Spinal cord (tissue), 10 donors: ENCODE measurements around the gene NOTCH4. TPM values are rescaled to one million over a fixed set of nuclear protein-coding genes. Genes with fewer than 3 reads are reported as not detected.
A peak's percentile ranks its signal among the peaks of the same experiment; 100 is the strongest.

Experiments used
- DNase-seq, 6 donors: peaks; one replicate each; pipeline versions ENCODE4 v3.0.0 to v3.0.0-alpha.2; 2013 to 2015; ENCODE audit warnings: low spot score in 6 of 6, low read depth in 4 of 6
- H3K27ac ChIP-seq: one replicate; pipeline ENCODE4 v1.5.1; 2013; ENCODE audit warnings: low read depth, low read length, control low read depth
- H3K27me3 ChIP-seq: one replicate; pipeline ENCODE4 v1.6.1; 2013; ENCODE audit warnings: low read length; ENCODE audit not compliant: control insufficient read depth, insufficient read depth
- H3K36me3 ChIP-seq: one replicate; pipeline ENCODE4 v1.6.1; 2013; ENCODE audit warnings: low read length; ENCODE audit not compliant: control insufficient read depth, insufficient read depth
- H3K4me1 ChIP-seq: one replicate; pipeline ENCODE4 v1.6.1; 2013; ENCODE audit warnings: low read length; ENCODE audit not compliant: control insufficient read depth, insufficient read depth
- H3K4me3 ChIP-seq: one replicate; pipeline ENCODE4 v1.5.1; 2013; ENCODE audit warnings: low read depth, low read length, control low read depth
- H3K9me3 ChIP-seq: one replicate; pipeline ENCODE4 v1.6.1; 2013; ENCODE audit warnings: low read length; ENCODE audit not compliant: control insufficient read depth, insufficient read depth
- WGBS: methylation state at CpG from one replicate; pipeline ENCODE4 v1.1.5; 2013; ENCODE audit warnings: missing lambda C conversion rate; ENCODE audit not compliant: insufficient coverage; 5-methylcytosine and 5-hydroxymethylcytosine counted together
- polyA plus RNA-seq, 2 donors: library from polyadenylated mRNA; unstranded; fragments of 120-200 nt; gene quantifications; one replicate each; pipeline ENCODE4 v1.2.1, GENCODE V29; 2013; ENCODE audit not compliant: insufficient read length in 2 of 2
- total RNA-seq, 2 donors: library from RNA; depleted of rRNA in 1 of 2; stranded (reverse); fragments of 120-200 nt in 1 of 2; fragments of >200 nt in 1 of 2; gene quantifications; one replicate each; pipeline versions ENCODE4 v1.2.3 to v1.2.4, GENCODE V29; 2013 to 2014
- donor health status: healthy.

Gene NOTCH4
- total and polyA plus RNA-seq, 4 donors: 8.5 to 31.2 (median 18.1) TPM

GRCh38 chr6:32156891-32157290 lies 67.0 kb downstream of the NOTCH4 start:
- WGBS: 100% methylated on average over 1 of the region's 9 CpGs
- peaks cover 41% of the 10 kb centered on the region for H3K36me3 ChIP-seq

DNA sequence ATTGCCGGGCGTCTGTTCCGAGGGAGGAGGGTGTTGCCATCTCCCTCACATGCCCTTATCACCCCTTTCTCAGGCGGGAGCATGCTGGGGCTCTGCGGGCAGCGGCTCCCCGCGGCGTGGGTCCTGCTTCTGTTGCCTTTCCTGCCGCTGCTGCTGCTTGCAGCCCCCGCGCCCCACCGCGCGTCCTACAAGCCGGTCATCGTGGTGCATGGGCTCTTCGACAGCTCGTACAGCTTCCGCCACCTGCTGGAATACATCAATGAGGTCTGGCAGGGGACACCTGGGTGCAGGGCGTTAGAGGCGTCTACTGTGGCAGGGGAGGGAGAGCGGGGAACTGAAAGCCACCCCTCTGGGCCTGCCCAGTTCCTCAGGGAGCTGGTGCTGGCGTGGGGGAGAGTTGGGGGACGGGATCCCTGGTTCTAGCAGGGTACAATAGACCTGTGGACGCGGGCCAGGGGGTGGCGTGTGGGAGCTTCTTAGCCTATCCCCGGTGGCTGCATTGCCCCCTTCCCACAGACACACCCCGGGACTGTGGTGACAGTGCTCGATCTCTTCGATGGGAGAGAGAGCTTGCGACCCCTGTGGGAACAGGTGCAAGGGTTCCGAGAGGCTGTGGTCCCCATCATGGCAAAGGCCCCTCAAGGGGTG lies 69.2 kb downstream of the NOTCH4 start:
- H3K36me3 ChIP-seq: peaks cover 36% of the 10 kb centered on the region
- peak in 2 of 6 donors; percentile 76 to 85 for DNase-seq
- WGBS: 4% methylated on average over 30 of the region's 34 CpGs
- H3K4me3 ChIP-seq: peak overlapping the region; percentile 93
- H3K27me3 ChIP-seq: peaks cover 6% of the 10 kb centered on the region
- H3K27ac ChIP-seq: peak overlapping the region; percentile 94
- no peaks in the 10 kb centered on the region for H3K9me3 ChIP-seq
- H3K4me1 ChIP-seq: peaks cover 48% of the 10 kb centered on the region

More at GRCh38 chr6:32156891-32157290, 67.0 kb downstream of the NOTCH4 start:
- H3K27ac ChIP-seq: no peak overlapping the region
- peaks cover 33% of the 10 kb centered on the region for H3K4me1 ChIP-seq
- no peak for DNase-seq
- no peak overlapping the region for H3K4me3 ChIP-seq
- H3K9me3 ChIP-seq: no peaks in the 10 kb centered on the region
- no peaks in the 10 kb centered on the region for H3K27me3 ChIP-seq

- no peaks in the 10 kb centered on the region for H3K9me3 ChIP-seq
- peaks cover 12% of the 10 kb centered on the region for H3K27me3 ChIP-seq
- H3K4me1 ChIP-seq: peaks cover 56% of the 10 kb centered on the region
- peak within 1 kb of the TSS; percentile 93 for H3K4me3 ChIP-seq
- peak within 1 kb of the TSS; percentile 94 for H3K27ac ChIP-seq
- H3K36me3 ChIP-seq: peaks cover 36% of the 10 kb centered on the region
- 0% methylated on average over 38 of the region's 52 CpGs for WGBS
- DNase-seq: peak; percentile 89 to 98 (median 90)
Measured at GRCh38 chr6:32153564-32154513, 70.0 kb downstream of the NOTCH4 start, which contains the start of gene PPT2. TSS of gene PPT2 (plus strand) at chr6:32154141. CDS start at chr6:32154595, 454 bp downstream.

GRCh38 chr6:32152769-32153563 lies 70.9 kb downstream of the NOTCH4 start:
- WGBS: 6% methylated on average over 24 of the region's 35 CpGs
- DNase-seq: peak in 2 of 6 donors; percentile 37 to 38
- Histone ChIP-seq H3K9me3 (no peaks in the 10 kb centered on the region), H3K4me1 (peaks cover 62% of the 10 kb centered on the region), H3K27me3 (peaks cover 19% of the 10 kb centered on the region), H3K27ac (peak overlapping the region; percentile 94), H3K4me3 (peak overlapping the region; percentile 93), H3K36me3 (peaks cover 31% of the 10 kb centered on the region)

DNA sequence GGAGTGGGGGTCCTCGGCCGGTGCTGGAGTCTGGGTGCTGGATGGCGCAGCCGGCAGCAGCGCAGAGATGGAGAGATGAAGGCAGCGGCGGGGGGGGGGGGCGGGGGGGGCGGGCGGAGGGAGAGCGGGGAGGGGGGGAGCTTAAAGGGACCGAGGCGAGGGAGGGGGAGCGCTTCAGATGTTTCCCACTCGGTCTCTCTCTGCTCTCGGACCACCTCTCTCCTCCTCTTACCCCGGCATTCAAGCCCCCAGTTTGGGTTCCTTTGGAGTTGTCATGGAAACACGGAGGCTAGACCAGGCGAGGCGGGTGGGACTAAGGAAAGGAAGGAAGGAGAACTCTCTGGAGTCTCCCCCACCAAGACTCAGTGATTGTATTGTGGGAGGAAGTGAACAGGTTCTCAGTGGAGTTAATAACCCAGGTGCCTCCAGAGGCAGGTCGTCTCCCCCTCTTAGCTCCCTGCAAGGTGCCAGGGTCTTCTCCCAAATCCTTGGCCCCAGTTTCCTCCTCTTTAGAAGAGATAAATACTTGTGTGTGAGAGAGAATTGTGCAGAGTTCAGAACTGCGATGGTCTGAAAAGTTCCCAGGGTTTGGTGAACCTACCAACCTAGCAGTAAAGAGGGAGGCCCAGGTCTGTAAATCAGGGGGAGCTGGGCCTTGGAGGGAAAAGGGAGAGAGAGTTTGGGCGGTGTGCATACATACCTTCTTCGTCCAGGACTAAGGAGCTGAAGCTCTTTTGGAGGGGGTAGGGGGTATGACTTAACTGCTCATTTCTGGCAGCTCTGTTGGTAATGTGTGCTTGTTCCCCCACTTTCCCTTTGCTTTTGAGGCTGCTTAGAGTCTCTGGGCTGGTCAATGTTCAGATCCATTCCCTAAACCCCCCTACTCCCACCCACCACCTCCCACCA lies 71.8 kb downstream of the NOTCH4 start, which contains the start of gene PRRT1:
TSS of gene PRRT1 (minus strand) at position 77 of the 906 bp plus-strand sequence. CDS start 112 bp downstream, outside the sequence.
- H3K36me3 ChIP-seq: peaks cover 22% of the 10 kb centered on the region
- H3K4me3 ChIP-seq: peak within 1 kb of the TSS; percentile 93
- H3K4me1 ChIP-seq: peaks cover 62% of the 10 kb centered on the region
- H3K27ac ChIP-seq: peak within 1 kb of the TSS; percentile 94
- H3K9me3 ChIP-seq: no peaks in the 10 kb centered on the region
- H3K27me3 ChIP-seq: peaks cover 19% of the 10 kb centered on the region
- peak in 2 of 6 donors; percentile 73 to 82 for DNase-seq
- WGBS: 36% methylated on average over 3 of the region's 24 CpGs

GRCh38 chr6:32151181-32151862 lies 72.5 kb downstream of the NOTCH4 start:
- DNase-seq: peak in 2 of 6 donors; percentile 31 to 74
- Histone ChIP-seq H3K4me3 (peak overlapping the region; percentile 16), H3K4me1 (peaks cover 62% of the 10 kb centered on the region), H3K27me3 (peaks cover 19% of the 10 kb centered on the region), H3K36me3 (peaks cover 16% of the 10 kb centered on the region), H3K9me3 (no peaks in the 10 kb centered on the region), H3K27ac (peak overlapping the region; percentile 29)
- 42% methylated on average over 3 of the region's 8 CpGs for WGBS

GRCh38 chr6:32149932-32150870 lies 73.7 kb downstream of the NOTCH4 start:
- Histone ChIP-seq H3K36me3 (peaks cover 8% of the 10 kb centered on the region), H3K4me1 (peaks cover 57% of the 10 kb centered on the region), H3K27me3 (peaks cover 19% of the 10 kb centered on the region), H3K27ac (no peak overlapping the region), H3K4me3 (peak overlapping the region; percentile 16), H3K9me3 (no peaks in the 10 kb centered on the region)
- WGBS: 12% methylated on average over 55 of the region's 55 CpGs
- DNase-seq: no peak
